AML-193 (cell line): ENCODE measurements around the gene CDCP1.

ENCODE experiments used
- DNase-seq, 2 experiments: peaks; one replicate each; lab custom pipeline; 2025; lab: John Stamatoyannopoulos, UW

CDCP1 gene, protein sequence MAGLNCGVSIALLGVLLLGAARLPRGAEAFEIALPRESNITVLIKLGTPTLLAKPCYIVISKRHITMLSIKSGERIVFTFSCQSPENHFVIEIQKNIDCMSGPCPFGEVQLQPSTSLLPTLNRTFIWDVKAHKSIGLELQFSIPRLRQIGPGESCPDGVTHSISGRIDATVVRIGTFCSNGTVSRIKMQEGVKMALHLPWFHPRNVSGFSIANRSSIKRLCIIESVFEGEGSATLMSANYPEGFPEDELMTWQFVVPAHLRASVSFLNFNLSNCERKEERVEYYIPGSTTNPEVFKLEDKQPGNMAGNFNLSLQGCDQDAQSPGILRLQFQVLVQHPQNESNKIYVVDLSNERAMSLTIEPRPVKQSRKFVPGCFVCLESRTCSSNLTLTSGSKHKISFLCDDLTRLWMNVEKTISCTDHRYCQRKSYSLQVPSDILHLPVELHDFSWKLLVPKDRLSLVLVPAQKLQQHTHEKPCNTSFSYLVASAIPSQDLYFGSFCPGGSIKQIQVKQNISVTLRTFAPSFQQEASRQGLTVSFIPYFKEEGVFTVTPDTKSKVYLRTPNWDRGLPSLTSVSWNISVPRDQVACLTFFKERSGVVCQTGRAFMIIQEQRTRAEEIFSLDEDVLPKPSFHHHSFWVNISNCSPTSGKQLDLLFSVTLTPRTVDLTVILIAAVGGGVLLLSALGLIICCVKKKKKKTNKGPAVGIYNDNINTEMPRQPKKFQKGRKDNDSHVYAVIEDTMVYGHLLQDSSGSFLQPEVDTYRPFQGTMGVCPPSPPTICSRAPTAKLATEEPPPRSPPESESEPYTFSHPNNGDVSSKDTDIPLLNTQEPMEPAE

GRCh38 chr3:45145681-45146614 lies at the start of gene CDCP1:
Gene CDCP1 (minus strand): TSS chr3:45146378. CDS start chr3:45146287, 91 bp downstream.
- DNase-seq: no peak

DNA sequence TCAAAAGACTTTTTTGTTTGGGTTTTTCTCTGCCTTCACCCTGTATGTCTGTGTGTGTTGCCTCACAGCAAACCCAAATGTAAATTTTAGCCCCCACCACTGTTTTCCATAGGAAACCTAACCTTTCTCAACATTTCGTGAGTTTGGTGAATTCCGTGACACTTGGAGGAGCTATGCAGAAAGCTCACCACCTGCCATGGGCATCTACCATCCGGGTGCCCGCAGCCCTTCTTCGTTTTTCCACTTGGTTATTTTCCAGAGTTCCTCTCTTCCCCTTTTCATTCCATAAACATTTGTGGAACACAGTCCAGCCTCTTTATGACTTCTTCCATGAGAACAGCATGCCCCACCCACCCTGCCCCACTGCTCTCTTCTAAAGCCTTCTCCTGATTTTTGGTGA lies 48.6 kb upstream of the CDCP1 start:
- no peak for DNase-seq

GRCh38 chr3:45191924-45192417 lies 45.8 kb upstream of the CDCP1 start:
- DNase-seq: no peak

- DNase-seq: no peak
Observed at GRCh38 chr3:45191424-45191823, 45.2 kb upstream of the CDCP1 start.

GRCh38 chr3:45188719-45189659 lies 42.8 kb upstream of the CDCP1 start:
- DNase-seq: no peak

- no peak for DNase-seq
Observed at GRCh38 chr3:45187694-45188141, 41.5 kb upstream of the CDCP1 start.

- no peak for DNase-seq
Observed at GRCh38 chr3:45186871-45187270, 40.7 kb upstream of the CDCP1 start.

- DNase-seq: no peak
Observed at GRCh38 chr3:45185461-45185860, 39.3 kb upstream of the CDCP1 start.

DNA sequence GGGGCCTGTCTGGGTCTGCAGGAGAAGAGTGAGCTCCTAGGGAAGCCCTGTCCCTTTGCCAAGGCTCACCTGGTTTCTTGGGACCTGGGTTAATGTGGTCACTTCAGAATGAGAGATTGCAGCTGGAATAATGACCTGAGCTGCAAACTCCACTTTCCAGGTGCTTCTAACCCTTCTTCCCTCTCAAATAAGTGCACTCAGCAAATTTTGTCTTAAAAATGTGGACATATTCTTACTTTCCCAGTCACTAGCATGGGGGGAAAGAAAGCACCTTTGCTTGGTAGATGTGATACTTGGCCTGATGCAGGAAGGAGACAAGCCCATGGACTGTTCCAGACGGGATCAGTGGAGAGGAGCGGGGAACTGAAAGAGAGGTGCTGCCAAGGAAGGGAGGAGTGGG lies 38.9 kb upstream of the CDCP1 start:
- no peak for DNase-seq

DNA sequence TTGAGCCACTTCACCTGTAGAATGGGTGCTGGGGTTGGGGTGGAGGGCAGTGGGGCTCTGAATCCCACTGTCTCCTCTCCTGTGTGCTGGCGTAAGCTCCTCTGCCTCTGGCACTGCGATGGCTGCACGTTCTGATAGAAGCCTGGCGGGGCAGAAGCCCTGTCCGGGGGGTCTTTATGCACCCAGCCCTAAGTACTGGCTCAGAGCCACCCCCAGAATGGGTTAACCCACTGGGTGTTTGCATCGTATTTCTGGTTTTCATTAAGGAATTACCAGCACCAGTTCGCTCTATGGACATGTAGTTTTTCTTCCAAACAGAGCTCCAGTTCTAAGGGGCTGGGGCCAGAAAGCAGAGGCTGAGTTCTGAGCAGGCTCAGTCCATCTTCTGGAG lies 37.7 kb upstream of the CDCP1 start:
- DNase-seq: no peak

- DNase-seq: no peak
Observed at GRCh38 chr3:45182915-45183871, 37.0 kb upstream of the CDCP1 start.

DNA sequence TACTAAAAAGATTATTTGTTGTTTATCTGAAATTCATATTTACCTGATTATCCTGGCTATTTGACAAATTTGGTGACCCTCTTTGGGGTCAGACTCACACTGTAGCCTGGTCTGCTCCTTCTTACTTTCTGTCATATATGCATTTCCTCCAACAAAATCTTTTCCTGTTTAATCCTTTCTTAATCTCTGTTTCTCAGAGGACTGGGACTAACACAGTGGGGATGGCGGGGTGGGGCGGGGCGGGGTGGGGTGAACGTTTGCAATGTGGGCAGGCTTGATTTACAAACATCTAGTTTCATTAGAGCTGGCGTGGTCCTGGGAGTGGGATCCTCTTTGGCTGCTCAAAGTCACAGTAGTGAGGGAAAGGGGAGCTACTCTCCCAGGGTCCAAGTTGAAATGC lies 35.3 kb upstream of the CDCP1 start:
- no peak for DNase-seq

- DNase-seq: no peak
Observed at GRCh38 chr3:45180899-45181298, 34.7 kb upstream of the CDCP1 start.

DNA sequence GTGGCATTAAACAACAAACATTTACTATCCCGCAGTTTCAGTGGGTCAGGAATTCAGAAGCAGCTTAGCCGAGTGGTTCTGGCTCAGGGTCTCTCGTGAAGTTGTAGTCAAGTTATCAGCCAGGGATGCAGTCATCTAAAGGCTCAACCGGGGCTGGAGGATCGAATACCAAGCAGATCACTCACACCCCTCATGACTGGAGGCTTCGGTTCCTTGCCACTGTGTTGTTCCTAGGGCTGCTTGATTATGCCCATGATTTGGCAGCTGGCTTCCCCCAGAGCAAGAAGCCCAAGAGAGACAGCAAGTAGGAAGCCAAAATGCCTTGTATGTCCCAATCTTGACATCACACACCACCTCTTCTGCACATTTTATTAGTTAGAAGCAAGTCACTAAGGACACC lies 33.9 kb upstream of the CDCP1 start:
- no peak for DNase-seq

GRCh38 chr3:45179163-45179562 lies 33.0 kb upstream of the CDCP1 start:
- no peak for DNase-seq

- no peak for DNase-seq
Observed at GRCh38 chr3:45178183-45179023, 32.2 kb upstream of the CDCP1 start.

GRCh38 chr3:45176912-45177311 lies 30.7 kb upstream of the CDCP1 start:
- no peak for DNase-seq

DNA sequence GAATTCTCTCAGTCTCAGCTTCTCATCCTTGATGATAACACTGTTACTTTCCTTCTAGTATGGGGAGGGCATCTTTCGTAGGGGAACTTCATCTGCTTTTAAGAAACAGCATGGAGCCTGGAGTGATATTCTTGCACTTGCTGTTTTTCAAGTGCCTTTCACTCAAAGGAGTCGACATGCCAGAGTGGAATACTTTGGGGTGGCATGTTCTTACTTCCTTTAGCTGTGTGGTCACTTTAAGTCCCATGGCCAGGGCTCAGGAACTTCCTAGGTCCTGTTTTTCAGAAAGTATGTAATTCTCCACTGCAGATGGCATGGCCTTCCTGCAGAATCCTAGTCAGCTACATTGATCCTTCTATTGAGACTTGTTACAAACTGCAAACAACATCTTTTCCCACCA lies 28.1 kb upstream of the CDCP1 start:
- DNase-seq: no peak

DNA sequence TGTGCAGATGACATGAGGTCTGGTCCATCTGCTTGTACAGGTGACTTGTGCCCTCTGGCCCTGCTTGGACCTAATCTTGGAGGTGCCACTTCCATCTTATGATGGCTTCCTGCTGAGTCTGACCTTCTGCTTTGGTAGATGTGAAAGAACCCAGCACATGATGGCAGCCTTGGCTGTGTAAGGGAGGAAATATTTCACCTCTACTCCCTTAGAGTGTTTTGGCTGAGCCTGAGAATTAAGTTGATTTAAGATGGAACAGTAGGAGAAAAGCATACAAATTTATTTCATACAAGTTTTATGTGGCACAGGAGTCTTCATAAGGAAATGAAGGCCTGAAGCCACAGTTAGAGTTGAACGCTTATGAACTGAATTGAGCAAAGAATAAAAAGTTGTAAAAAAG lies 27.6 kb upstream of the CDCP1 start:
- no peak for DNase-seq
